HL-60 (cell line): ENCODE results near the gene LY6G6D.

ENCODE experiments used
- CTCF ChIP-seq: IDR thresholded peaks from one replicate; pipeline ENCODE4 v1.5.1; 2011; ENCODE audit warnings: low read length, control low read depth, inconsistent platforms; ENCODE audit not compliant: insufficient read depth
- POLR2AphosphoS5 ChIP-seq: IDR thresholded peaks from 2 replicates; pipeline ENCODE4 v1.6.1; 2012; ENCODE audit warnings: low read depth

DNA sequence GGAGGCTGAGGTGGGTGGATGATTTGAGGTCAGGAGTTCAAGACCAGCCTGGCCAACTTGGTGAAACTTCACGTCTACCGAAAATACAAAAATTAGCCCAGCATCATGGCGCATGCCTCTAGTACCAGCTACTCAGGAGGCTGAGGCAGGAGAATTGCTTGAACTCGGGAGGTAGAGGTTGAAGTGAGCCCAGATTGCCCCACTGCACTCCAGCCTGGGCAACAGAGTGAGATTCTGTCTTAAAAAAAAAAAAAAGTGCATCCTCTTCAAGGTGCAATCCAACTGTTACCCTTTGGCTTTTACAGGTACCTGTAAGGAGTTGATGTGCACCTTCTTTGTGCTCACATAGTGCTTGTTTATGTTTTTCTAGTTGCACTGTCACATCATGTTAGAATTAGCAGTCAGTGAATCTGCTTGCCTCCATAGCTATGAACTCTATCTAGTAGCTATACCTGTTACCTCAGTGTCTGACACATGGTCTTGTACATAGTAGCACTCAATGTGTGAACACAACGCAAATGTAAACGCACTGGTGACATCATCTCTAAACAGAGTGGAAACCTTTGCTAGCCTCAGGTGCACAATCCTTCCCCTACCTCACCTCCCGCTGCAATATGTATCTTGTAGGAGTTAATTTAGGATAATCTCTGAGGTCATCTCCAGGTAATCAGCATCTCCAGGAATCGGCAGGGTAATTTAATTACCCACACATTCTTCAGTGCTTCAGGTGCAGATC lies 34.3 kb downstream of the LY6G6D start:
- TF ChIP-seq CTCF (no peak), POLR2AphosphoS5 (no peak)
